Panc1 (cell line): ENCODE results near the gene NMT1. TPM values are rescaled to one million over a fixed set of nuclear protein-coding genes. Genes with fewer than 3 reads are reported as not detected.

Source experiments
- ATAC-seq: fragments of 200-7000 bp; cut with Tn5 transposase; 2 replicates; pipeline ENCODE4 v1.9.1; 2020; ENCODE audit warnings: mild to moderate bottlenecking, moderate library complexity
- BruUV-seq: library from RNA; stranded (reverse); fragments of 400-500 nt; replicated peaks from 2 replicates; lab custom pipeline; 2021; lab: Mats Ljungman, UMichigan
- CTCF ChIA-PET: fragments of 300-600 bp; sonication (Branson Sonifier 250); formaldehyde crosslinking; loops from one replicate; lab custom pipeline; 2022; ENCODE audit warnings: antibody characterized with exemption; lab: Charles Lee
- POLR2A ChIA-PET: fragments of 300-600 bp; sonication (Branson Sonifier 250); formaldehyde crosslinking; loops from one replicate; lab custom pipeline; 2022; ENCODE audit warnings: antibody characterized with exemption; lab: Charles Lee
- DNase-seq: peaks from one replicate; pipeline ENCODE4 v3.0.0-alpha.2; 2010; ENCODE audit warnings: low read depth, low spot score
- H3K27ac ChIP-seq: 2 replicates; pipeline ENCODE4 v1.5.1; 2011; ENCODE audit warnings: mild to moderate bottlenecking, low read length, inconsistent platforms
- H3K27me3 ChIP-seq: fragments of 200-500 bp; sonication (Bioruptor generic); 2 replicates; pipeline ENCODE4 v1.6.0; 2014; ENCODE audit warnings: low read length, inconsistent platforms; ENCODE audit not compliant: control insufficient read depth, insufficient read depth
- H3K36me3 ChIP-seq: fragments of 200-500 bp; sonication (Bioruptor generic); 2 replicates; pipeline ENCODE4 v1.5.1; 2014; ENCODE audit warnings: inconsistent platforms, mild to moderate bottlenecking, low read length, moderate library complexity; ENCODE audit not compliant: control insufficient read depth, insufficient read depth
- H3K4me1 ChIP-seq: 2 replicates; pipeline ENCODE4 v1.5.1; 2011; ENCODE audit warnings: inconsistent platforms, mild to moderate bottlenecking, low read length, moderate library complexity; ENCODE audit not compliant: control insufficient read depth, insufficient read depth
- H3K4me3 ChIP-seq, 2 experiments: 2 replicates each; pipeline ENCODE4 v1.5.1; 2011 to 2012; ENCODE audit warnings: low read depth in 2 of 2, low read length in 2 of 2, mild to moderate bottlenecking in 2 of 2, inconsistent platforms in 1 of 2, moderate library complexity in 1 of 2
- H3K9me3 ChIP-seq: fragments of 200-500 bp; sonication (Bioruptor generic); 2 replicates; pipeline ENCODE4 v1.5.1; 2014; ENCODE audit warnings: low read depth, mild to moderate bottlenecking, inconsistent platforms, low read length, moderate library complexity; ENCODE audit not compliant: control insufficient read depth, insufficient read depth
- POLR2AphosphoS5 ChIP-seq: IDR thresholded peaks from 2 replicates; pipeline ENCODE4 v1.6.1; 2012; ENCODE audit warnings: mild to moderate bottlenecking, low read depth, low read length, moderate library complexity
- SIN3A ChIP-seq: IDR thresholded peaks from 2 replicates; pipeline ENCODE4 v1.6.1; 2012; ENCODE audit warnings: low read depth, mild to moderate bottlenecking, low read length, moderate library complexity, borderline replicate concordance; ENCODE audit not compliant: insufficient read depth
- TCF7L2 ChIP-seq: IDR thresholded peaks from 2 replicates; pipeline ENCODE4 v1.6.1; 2011; ENCODE audit warnings: mild to moderate bottlenecking, low read depth, low read length, inconsistent platforms
- in situ Hi-C: cut with HindIII; loops from 2 replicates; pipeline ENCODE4 v1.10.0; 2016; ENCODE audit warnings: low sequenced_read_pairs, low pct_unique_long_range_greater_than_20kb
- intact Hi-C: fragments of 100-400 bp; cut with micrococcal nuclease; formaldehyde crosslinking; loops from one replicate; pipeline ENCODE4 v1.10.0; 2022; ENCODE audit not compliant: unreplicated experiment
- total RNA-seq: library from RNA; stranded (reverse); gene quantifications from one replicate; pipeline ENCODE4 v1.2.1, GENCODE V29; 2021; ENCODE audit not compliant: unreplicated experiment
- TF ChIP-seq, protein P1 (sequence below): fragments of 450-650 bp; IDR thresholded peaks from 2 replicates; pipeline ENCODE4 v1.5.1; 2017; ENCODE audit warnings: mild to moderate bottlenecking
- TF ChIP-seq, protein P2 (sequence below), 2 experiments: IDR thresholded peaks; 2 replicates each; pipeline ENCODE4 v1.6.1; 2011 to 2012; ENCODE audit warnings: low read depth in 2 of 2, control low read depth in 1 of 2, low read length in 1 of 2, mild to moderate bottlenecking in 1 of 2, moderate library complexity in 1 of 2; ENCODE audit not compliant: insufficient read depth in 1 of 2

Gene NMT1
- total RNA-seq, 1 experiment from 2014 or later, result 105 TPM

DNA sequence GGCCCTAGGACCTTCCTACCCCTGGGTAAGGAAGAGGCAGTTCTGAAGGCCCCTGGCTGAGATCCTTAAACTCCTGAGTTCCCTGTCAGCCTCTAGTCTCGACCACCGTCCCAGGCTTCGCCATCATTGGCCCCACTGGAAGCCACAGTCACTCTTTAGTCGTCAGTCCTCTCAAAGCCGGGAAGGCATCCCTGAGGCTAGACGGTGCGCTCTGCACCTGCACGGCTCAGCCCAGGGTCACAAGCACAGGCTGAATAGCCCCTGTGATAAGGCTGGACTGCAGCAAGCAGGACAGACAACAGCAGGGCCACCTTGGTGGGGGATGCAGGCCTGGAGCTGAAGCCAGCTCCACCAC, 83.9 kb downstream of the NMT1 start:
- ATAC-seq (no peak), DNase-seq (no peak)
- H3K4me3 ChIP-seq, result no peak overlapping the region
- BruUV-seq, result no TSS peak
- in situ Hi-C loops, result no loop called here
- TF ChIP-seq TCF7L2 (no peak), POLR2AphosphoS5 (no peak), SIN3A (no peak)
- TF ChIP-seq, protein P1, sequence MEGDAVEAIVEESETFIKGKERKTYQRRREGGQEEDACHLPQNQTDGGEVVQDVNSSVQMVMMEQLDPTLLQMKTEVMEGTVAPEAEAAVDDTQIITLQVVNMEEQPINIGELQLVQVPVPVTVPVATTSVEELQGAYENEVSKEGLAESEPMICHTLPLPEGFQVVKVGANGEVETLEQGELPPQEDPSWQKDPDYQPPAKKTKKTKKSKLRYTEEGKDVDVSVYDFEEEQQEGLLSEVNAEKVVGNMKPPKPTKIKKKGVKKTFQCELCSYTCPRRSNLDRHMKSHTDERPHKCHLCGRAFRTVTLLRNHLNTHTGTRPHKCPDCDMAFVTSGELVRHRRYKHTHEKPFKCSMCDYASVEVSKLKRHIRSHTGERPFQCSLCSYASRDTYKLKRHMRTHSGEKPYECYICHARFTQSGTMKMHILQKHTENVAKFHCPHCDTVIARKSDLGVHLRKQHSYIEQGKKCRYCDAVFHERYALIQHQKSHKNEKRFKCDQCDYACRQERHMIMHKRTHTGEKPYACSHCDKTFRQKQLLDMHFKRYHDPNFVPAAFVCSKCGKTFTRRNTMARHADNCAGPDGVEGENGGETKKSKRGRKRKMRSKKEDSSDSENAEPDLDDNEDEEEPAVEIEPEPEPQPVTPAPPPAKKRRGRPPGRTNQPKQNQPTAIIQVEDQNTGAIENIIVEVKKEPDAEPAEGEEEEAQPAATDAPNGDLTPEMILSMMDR, result no peak
- TF ChIP-seq, protein P2, sequence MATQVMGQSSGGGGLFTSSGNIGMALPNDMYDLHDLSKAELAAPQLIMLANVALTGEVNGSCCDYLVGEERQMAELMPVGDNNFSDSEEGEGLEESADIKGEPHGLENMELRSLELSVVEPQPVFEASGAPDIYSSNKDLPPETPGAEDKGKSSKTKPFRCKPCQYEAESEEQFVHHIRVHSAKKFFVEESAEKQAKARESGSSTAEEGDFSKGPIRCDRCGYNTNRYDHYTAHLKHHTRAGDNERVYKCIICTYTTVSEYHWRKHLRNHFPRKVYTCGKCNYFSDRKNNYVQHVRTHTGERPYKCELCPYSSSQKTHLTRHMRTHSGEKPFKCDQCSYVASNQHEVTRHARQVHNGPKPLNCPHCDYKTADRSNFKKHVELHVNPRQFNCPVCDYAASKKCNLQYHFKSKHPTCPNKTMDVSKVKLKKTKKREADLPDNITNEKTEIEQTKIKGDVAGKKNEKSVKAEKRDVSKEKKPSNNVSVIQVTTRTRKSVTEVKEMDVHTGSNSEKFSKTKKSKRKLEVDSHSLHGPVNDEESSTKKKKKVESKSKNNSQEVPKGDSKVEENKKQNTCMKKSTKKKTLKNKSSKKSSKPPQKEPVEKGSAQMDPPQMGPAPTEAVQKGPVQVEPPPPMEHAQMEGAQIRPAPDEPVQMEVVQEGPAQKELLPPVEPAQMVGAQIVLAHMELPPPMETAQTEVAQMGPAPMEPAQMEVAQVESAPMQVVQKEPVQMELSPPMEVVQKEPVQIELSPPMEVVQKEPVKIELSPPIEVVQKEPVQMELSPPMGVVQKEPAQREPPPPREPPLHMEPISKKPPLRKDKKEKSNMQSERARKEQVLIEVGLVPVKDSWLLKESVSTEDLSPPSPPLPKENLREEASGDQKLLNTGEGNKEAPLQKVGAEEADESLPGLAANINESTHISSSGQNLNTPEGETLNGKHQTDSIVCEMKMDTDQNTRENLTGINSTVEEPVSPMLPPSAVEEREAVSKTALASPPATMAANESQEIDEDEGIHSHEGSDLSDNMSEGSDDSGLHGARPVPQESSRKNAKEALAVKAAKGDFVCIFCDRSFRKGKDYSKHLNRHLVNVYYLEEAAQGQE (IDR thresholded peaks at IDR 0.05; ENCODE audit: insufficient read depth in 1 of 2, low read depth in 2 of 2, low read length in 1 of 2), result no peak
- H3K27me3 ChIP-seq, result no peaks in the 10 kb centered on the region
- POLR2A ChIA-PET, result interaction anchor here (0.5 kb wide), 1 partner anchor 82 kb away, joined by 10 read pairs; no protein-coding TSS in a partner anchor
- H3K36me3 ChIP-seq, result peaks cover 3% of the 10 kb centered on the region; the same call in 1 of the 2 replicates
- CTCF ChIA-PET, result interaction anchor here (1.9 kb wide), 1 partner anchor 10 kb away, joined by 8 read pairs; the partner anchor contains the start of gene ACBD4
- intact Hi-C loops, result no loop called here
- peaks cover 10% of the 10 kb centered on the region for H3K4me1 ChIP-seq
- H3K9me3 ChIP-seq, result no peaks in the 10 kb centered on the region
- H3K27ac ChIP-seq, result no peak overlapping the region

DNA sequence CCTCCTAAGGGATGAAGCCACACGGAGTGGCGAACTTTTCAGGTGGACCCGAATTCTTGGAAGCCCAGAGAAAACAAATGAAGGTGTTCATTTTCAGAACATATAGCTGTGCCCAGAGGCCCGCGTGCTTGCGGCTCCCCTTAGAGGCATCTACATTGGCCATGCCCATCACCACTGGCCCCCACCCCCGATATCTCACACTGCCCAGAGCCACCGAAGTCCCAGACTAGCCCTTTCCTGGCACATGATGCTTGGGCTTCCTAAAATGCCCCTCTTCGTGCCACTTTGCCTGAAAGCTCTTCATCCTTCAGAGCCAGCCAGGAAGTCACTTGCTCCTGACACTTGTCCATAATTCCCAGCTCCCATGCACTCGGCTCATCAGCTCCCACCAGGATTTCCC, 85.0 kb downstream of the NMT1 start:
- Histone ChIP-seq H3K36me3 (peaks cover 4% of the 10 kb centered on the region), H3K27me3 (no peaks in the 10 kb centered on the region), H3K9me3 (no peaks in the 10 kb centered on the region), H3K27ac (peak overlapping the region; percentile 90; the same call in 1 of the 2 replicates), H3K4me3 (no peak overlapping the region), H3K4me1 (peaks cover 10% of the 10 kb centered on the region)
- no TSS peak for BruUV-seq
- TF ChIP-seq, protein P1, result no peak
- no peak for TF ChIP-seq TCF7L2
- TF ChIP-seq, protein P2 (IDR thresholded peaks at IDR 0.05; ENCODE audit: insufficient read depth in 1 of 2, low read depth in 2 of 2, low read length in 1 of 2), result no peak
- no peak for TF ChIP-seq POLR2AphosphoS5
- no peak for TF ChIP-seq SIN3A
- in situ Hi-C loops, result no loop called here
- no peak for DNase-seq
- intact Hi-C loops, result no loop called here
- ChIA-PET POLR2A (no interaction called here), CTCF (interaction anchor here (0.6 to 1.9 kb wide), 2 partner anchors 11 to 227 kb away, joined by 3 to 8 read pairs; partner anchors contain the start of gene ACBD4)
- ATAC-seq, result no peak
